NT2/D1 (cell line): ENCODE measurements around the gene DNMT3A.

ENCODE experiments used
- DNase-seq: peaks from one replicate; pipeline ENCODE4 v3.0.0-alpha.2; 2011; ENCODE audit warnings: low read depth, low spot score
- H3K27me3 ChIP-seq: 2 replicates; pipeline ENCODE4 v1.6.0; 2011; ENCODE audit warnings: mild to moderate bottlenecking; ENCODE audit not compliant: insufficient read length, insufficient read depth
- H3K36me3 ChIP-seq: 2 replicates; pipeline ENCODE4 v1.6.1; 2011; ENCODE audit warnings: mild to moderate bottlenecking, low read length, mixed read lengths; ENCODE audit not compliant: insufficient read depth, insufficient read length
- H3K4me1 ChIP-seq: 2 replicates; pipeline ENCODE4 v1.5.1; 2011; ENCODE audit not compliant: insufficient read depth, insufficient read length
- H3K4me3 ChIP-seq: 2 replicates; pipeline ENCODE4 v1.5.1; 2011; ENCODE audit warnings: low read depth; ENCODE audit not compliant: insufficient read length
- H3K9ac ChIP-seq: 2 replicates; pipeline ENCODE4 v1.6.0; 2011; ENCODE audit warnings: low read depth; ENCODE audit not compliant: insufficient read length
- H3K9me3 ChIP-seq: 2 replicates; pipeline ENCODE4 v1.5.1; 2011; ENCODE audit warnings: mild to moderate bottlenecking, low read length; ENCODE audit not compliant: insufficient read depth
- SUZ12 ChIP-seq: IDR thresholded peaks from 2 replicates; pipeline ENCODE4 v1.6.1; 2011; ENCODE audit not compliant: insufficient read length, insufficient read depth; ENCODE audit errors: extremely low read depth
- YY1 ChIP-seq: IDR thresholded peaks from 2 replicates; pipeline ENCODE4 v1.6.1; 2011; ENCODE audit not compliant: insufficient read length, insufficient read depth
- ZNF274 ChIP-seq: IDR thresholded peaks from 2 replicates; pipeline ENCODE4 v1.6.1; 2011; ENCODE audit warnings: mild to moderate bottlenecking, low read depth, low read length

The DNMT3A gene

DNA sequence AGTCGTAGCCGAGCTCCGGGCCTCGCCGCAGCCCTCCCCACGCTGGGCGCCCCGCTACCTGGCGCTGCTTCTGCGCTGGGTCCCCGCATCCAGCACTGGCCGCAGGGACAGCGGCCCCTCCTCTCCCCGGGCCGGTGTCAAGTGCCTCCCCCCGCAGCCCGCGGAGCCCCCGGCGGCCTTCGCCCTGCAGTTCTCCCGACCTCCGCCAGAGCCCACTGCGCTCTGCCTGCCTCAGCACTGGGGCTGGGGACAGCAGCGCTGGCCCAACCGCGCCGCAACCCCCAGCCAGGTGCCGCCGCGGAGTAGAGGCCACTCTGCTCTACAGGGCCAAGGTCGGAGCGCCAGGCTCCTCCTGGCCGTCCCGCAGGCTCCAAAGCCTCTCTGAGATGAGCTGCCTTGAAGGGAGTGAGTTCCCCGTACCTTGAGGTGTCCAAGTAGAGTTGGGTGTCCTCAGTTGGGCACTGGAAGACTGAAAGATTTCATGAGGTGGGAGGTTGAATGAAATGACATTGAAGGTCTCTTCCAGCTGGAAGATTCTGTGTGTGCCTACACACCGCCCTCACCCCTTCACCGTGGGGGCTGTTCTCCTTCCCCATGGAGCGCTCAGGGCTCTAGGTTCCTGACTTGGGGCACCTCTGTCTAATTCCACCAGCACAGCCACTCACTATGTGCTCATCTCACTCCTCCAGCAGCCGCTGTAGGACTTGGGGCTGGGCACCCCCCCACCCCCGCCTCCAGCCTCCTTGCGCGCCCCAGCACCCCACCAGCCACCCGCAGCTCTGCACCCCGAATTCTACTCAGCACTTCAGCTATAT lies 854 bp upstream of the DNMT3A start:
- H3K9me3 ChIP-seq = no peaks in the 10 kb centered on the region
- peak overlapping the region; percentile 40 for H3K4me3 ChIP-seq
- H3K36me3 ChIP-seq = no peaks in the 10 kb centered on the region
- peaks cover 13% of the 10 kb centered on the region for H3K4me1 ChIP-seq
- TF ChIP-seq SUZ12 (no peak), ZNF274 (no peak), YY1 (no peak)
- H3K9ac ChIP-seq = no peak overlapping the region
- H3K27me3 ChIP-seq = peaks cover 14% of the 10 kb centered on the region
- DNase-seq = peak; percentile 88

DNA sequence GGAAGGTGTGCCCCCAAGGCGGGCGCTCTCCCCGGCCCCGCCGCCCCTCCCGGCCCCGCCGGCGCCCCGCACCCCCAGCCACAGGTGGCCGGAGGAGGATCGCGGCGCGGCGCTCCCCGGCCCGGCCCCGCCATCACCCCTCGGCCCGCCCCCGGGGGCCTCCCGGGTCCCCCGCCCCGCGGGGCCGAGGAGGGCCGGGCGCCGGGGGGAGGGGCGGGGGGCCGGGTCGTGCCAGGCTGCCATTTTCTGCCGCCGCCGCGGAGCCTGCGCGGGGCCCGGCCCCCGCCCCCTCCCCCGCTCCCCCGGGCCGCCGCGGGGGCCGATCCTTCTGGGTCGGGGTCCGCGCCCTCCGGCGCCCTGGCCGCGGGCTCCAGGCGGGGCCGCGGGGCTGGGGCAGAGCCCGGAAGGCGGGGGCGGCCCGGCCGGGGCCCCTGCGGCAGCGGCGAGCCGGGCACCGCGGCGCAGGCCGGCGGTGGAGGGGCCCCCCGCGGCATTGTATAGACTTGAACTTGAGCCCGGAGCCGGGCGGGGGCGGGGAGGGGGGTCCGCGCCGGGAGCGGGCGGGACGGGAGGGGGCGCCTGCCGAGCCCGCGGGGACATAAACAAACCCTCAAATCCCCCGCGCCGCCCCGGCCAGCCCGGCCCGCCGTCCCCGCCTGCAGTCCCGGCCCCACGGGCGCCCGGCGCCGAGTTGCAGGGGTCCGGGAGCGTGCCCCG lies 556 bp downstream of the DNMT3A start:
- no peak for TF ChIP-seq YY1
- no peak for TF ChIP-seq ZNF274
- TF ChIP-seq SUZ12 = no peak
- DNase-seq = no peak
- peak overlapping the region; percentile 8 for H3K4me3 ChIP-seq
- H3K9me3 ChIP-seq = no peaks in the 10 kb centered on the region
- peaks cover 14% of the 10 kb centered on the region for H3K27me3 ChIP-seq
- H3K9ac ChIP-seq = peak overlapping the region; percentile 42
- peaks cover 13% of the 10 kb centered on the region for H3K4me1 ChIP-seq
- H3K36me3 ChIP-seq = no peaks in the 10 kb centered on the region

DNA sequence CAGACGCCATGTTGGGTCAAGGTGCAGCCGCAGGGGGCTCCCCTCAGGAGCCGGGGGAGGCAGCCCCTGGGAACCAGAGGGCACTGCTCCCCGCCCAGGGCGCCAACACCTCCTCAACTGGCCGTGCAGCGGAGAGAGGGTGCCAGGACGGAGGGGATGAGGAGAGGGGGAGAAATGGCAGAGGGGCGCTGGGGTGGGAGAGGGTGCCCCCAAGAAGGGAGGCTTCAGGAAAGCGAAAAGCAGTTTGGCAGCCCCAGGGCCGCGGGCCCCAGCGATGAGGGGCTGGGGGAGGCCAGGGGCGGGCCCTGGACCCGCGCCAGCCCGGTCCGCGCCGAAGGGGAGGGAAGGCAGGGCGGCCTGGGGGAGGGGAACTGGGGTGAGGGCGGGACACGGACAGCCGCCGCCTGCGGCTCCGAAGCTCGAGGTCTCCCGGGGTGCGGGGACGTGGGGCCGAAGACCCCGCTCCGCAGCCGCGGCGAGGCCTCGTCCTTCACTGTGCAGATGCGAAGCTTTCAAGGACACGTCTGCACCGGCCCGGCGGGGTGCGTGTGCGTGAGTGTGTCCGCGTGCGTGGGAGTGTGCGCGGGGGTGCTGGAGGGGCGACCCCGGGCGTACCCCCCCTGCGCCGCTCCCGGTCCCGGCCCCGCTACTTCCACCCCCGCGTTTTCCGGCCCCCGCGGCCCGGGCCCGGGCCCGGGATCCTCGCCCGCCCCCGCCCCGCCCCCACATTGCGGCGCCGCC lies 1.4 kb downstream of the DNMT3A start:
- no peaks in the 10 kb centered on the region for H3K9me3 ChIP-seq
- H3K4me3 ChIP-seq = peak overlapping the region; percentile 32
- H3K9ac ChIP-seq = peak overlapping the region; percentile 42
- no peaks in the 10 kb centered on the region for H3K36me3 ChIP-seq
- no peak for DNase-seq
- H3K4me1 ChIP-seq = peaks cover 18% of the 10 kb centered on the region
- H3K27me3 ChIP-seq = peaks cover 14% of the 10 kb centered on the region
- TF ChIP-seq YY1 (no peak), ZNF274 (no peak), SUZ12 (no peak)

DNA sequence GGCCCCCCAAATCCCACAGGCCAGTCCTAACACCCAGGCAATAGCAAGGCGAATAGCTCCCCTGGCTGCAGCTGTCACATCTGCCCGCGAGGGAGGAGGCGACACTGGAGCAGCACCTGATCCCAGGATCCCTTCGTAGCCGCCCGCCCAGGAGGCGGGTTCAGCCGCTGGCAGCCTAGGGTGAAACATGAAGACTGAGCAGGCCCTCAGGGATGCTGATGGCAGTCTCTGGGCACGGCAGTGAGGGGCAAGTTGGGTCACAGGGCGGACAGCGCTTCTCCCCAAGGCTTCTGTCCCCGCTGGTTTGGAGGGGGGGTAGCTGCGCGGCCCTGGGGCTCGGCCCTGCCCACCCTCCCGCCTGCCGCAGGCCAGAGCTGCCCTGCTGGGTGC lies 1.9 kb downstream of the DNMT3A start:
- Histone ChIP-seq H3K27me3 (peaks cover 14% of the 10 kb centered on the region), H3K36me3 (no peaks in the 10 kb centered on the region), H3K4me3 (no peak overlapping the region), H3K9me3 (no peaks in the 10 kb centered on the region), H3K9ac (no peak overlapping the region), H3K4me1 (peaks cover 18% of the 10 kb centered on the region)
- TF ChIP-seq SUZ12 = no peak
- no peak for TF ChIP-seq YY1
- TF ChIP-seq ZNF274 = no peak
- no peak for DNase-seq

GRCh38 chr2:25339211-25339674 lies 2.5 kb downstream of the DNMT3A start:
- TF ChIP-seq YY1 (no peak), ZNF274 (no peak), SUZ12 (no peak)
- H3K4me3 ChIP-seq = no peak overlapping the region
- no peak for DNase-seq
- H3K27me3 ChIP-seq = peaks cover 13% of the 10 kb centered on the region
- no peaks in the 10 kb centered on the region for H3K9me3 ChIP-seq
- no peaks in the 10 kb centered on the region for H3K36me3 ChIP-seq
- no peak overlapping the region for H3K9ac ChIP-seq
- peaks cover 18% of the 10 kb centered on the region for H3K4me1 ChIP-seq

- H3K4me1 ChIP-seq = peaks cover 23% of the 10 kb centered on the region
- H3K27me3 ChIP-seq = peaks cover 4% of the 10 kb centered on the region
- H3K36me3 ChIP-seq = no peaks in the 10 kb centered on the region
- H3K4me3 ChIP-seq = no peak overlapping the region
- DNase-seq = no peak
- no peak for TF ChIP-seq SUZ12
- TF ChIP-seq YY1 = no peak
- H3K9ac ChIP-seq = no peak overlapping the region
- H3K9me3 ChIP-seq = no peaks in the 10 kb centered on the region
These were observed 3.3 kb downstream of the DNMT3A start for GRCh38 chr2:25338401-25338800.

DNA sequence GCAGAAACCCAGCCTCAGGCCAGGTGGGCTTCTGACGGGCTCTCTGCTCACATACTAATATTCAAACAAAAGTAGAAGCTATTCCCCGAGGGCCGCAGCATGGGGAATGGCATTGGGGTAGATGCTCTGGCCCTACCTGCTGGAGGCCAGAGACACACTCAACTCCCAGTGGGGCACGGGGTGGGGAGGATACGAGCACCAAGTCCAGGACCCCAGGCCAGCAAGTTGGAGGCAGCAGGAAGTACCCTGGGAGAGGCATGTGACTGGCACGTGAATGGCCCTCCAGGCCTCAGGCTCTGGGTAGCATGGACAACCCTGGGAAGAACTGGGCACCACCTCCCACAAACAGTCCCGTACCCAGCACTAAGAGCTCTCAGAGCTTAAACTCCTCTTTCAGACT lies 3.8 kb downstream of the DNMT3A start:
- Histone ChIP-seq H3K9ac (no peak overlapping the region), H3K27me3 (no peaks in the 10 kb centered on the region), H3K4me3 (no peak overlapping the region), H3K4me1 (peaks cover 23% of the 10 kb centered on the region), H3K36me3 (no peaks in the 10 kb centered on the region), H3K9me3 (no peaks in the 10 kb centered on the region)
- TF ChIP-seq ZNF274 (no peak), SUZ12 (no peak), YY1 (no peak)
- no peak for DNase-seq
